ENCODE data around the gene C19orf33. TPM values are rescaled to one million over a fixed set of nuclear protein-coding genes. Genes with fewer than 3 reads are reported as not detected.
"Not testable (repeated sequence)": the region's sequence is repeated elsewhere in the genome, so short reads cannot be mapped to it uniquely, and the experiment has no call there.

Gene C19orf33
- total RNA-seq, 1 donor from 2014 or later = 77.7 TPM

DNA sequence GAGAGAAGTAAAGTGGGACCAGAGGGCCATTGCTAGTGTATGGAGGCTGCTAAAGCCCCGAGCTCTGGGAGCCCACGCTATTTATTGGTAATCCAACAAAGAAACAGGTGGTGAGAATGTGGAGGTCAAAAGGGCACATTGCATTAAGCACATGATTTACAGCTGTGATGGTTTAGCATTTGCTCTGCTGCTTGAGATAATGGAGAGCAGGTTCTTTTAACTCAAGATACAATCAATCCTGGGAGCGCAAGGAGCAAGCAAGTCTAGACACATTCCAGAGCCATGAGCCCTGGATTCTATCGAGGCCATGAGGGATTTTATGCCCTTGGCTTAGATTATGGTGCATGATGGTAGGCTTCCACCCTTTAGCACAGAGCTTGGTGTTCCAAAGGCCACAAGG, 35.0 kb downstream of the C19orf33 start:
- DNase-seq (ENCODE audit: low spot score) = not testable (repeated sequence)

DNA sequence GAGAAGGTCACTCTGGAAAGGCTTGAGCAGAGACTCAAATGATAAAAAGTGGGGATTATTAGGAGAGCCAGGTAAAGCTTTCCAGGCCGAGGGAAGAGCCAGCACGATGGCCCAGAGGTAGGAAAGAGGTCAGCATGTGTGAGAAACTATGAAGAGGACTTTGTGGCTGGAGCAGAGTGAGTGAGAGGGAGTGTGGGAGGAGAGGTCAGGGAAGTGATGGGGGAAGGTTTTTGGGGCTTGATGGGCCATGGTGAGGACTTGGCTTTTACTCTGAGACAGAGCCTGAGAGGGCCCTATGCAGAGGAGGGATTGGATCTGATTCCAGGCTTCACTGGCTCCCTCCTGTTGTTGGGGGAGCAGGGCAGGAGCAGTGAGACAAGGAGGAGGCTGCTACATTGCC, 36.9 kb downstream of the C19orf33 start:
- DNase-seq (ENCODE audit: low spot score) = no peak

DNA sequence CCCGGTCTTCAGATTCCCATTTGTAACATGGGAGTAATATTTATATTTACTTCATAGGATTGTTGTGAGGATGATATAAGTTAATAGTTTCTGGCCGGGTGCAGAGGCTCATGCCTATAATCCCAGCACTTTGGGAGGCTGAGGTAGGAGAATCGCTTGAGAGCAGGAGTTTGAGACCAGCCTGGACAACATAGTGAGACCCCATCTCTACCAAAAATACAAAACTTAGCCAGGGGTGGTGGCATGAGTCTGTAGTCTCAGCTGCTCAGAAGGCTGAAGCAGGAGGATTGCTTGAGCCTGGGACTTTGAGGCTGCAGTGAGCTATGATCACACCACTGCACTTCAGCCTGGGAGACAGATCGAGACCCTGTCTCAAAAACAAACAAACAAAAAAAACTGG, 42.8 kb downstream of the C19orf33 start:
- no peak for DNase-seq (ENCODE audit: low spot score)

GRCh38 chr19:38350883-38351282, 46.8 kb downstream of the C19orf33 start:
- DNase-seq (ENCODE audit: low spot score) = no peak

DNA sequence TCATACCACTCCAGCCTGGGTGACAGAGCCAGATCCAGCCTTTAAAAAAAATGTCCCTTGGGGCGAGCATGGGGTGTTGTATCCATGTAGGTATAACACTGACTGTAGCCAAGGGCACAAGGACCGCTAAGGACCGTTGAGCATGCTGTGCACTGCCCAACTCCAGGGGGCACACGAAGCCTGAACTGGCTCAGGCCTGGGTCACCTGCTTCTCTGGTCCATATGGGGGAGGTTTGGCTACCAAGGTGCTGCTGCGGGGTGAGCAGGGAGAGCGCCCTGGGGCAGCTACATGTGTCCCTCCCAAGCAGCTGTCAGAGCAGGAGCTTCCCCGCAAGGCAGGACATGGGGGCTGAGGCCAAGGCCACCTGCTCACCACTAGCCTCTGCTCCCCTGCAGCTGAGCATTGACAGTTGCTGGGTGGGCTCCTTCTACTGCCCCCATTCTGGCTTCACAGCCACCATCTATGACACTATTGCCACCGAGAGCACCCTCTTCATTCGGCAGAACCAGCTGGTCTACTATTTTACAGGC, 47.9 kb downstream of the C19orf33 start:
- DNase-seq (ENCODE audit: low spot score) = no peak

GRCh38 chr19:38352611-38353010, 48.6 kb downstream of the C19orf33 start:
- DNase-seq (ENCODE audit: low spot score) = no peak

Other genes starting within 250 kb of the C19orf33 start
- 0.12 TPM for gene DPF1, start 80.0 kb upstream of the C19orf33 start, total RNA-seq
- gene PPP1R14A, start 47.9 kb upstream of the C19orf33 start, total RNA-seq = 180 TPM
- 567 TPM for gene SPINT2, start 39.7 kb upstream of the C19orf33 start, total RNA-seq
- gene YIF1B, start 11.7 kb downstream of the C19orf33 start, total RNA-seq = 31.6 TPM
- 21.5 TPM for gene KCNK6, start 15.6 kb downstream of the C19orf33 start, total RNA-seq
- gene CATSPERG, start 31.6 kb downstream of the C19orf33 start, total RNA-seq = 11.9 TPM
- gene PSMD8, start 70.3 kb downstream of the C19orf33 start, total RNA-seq = 112 TPM
- gene GGN, start 83.8 kb downstream of the C19orf33 start, total RNA-seq = 1.8 TPM
- 3.4 TPM for gene SPRED3, start 84.4 kb downstream of the C19orf33 start, total RNA-seq
- 35.2 TPM for gene FAM98C, start 98.8 kb downstream of the C19orf33 start, total RNA-seq
- 3.5 TPM for gene RASGRP4, start 122.0 kb downstream of the C19orf33 start, total RNA-seq
- 4.9 TPM for gene RYR1, start 129.4 kb downstream of the C19orf33 start, total RNA-seq

Data from mucosa of gallbladder (tissue), 1 donor.